Muscle layer of colon (tissue), 2 donors: ENCODE measurements around the gene CCDC88C.

Experiments
- H3K27ac ChIP-seq: one replicate; pipeline ENCODE4 v1.7.0; 2013; ENCODE audit warnings: low read depth, mild to moderate bottlenecking, low read length, moderate library complexity
- H3K27me3 ChIP-seq, 2 donors: one replicate each; pipeline ENCODE4 v1.7.0; 2013; ENCODE audit warnings: low read length in 2 of 2, mild to moderate bottlenecking in 2 of 2; ENCODE audit not compliant: insufficient read depth in 2 of 2, control insufficient read depth in 1 of 2
- H3K36me3 ChIP-seq: one replicate; pipeline ENCODE4 v1.7.0; 2013; ENCODE audit warnings: mild to moderate bottlenecking, low read length; ENCODE audit not compliant: insufficient read depth
- H3K4me1 ChIP-seq: one replicate; pipeline ENCODE4 v1.7.0; 2013; ENCODE audit warnings: mild to moderate bottlenecking, low read length; ENCODE audit not compliant: insufficient read depth
- H3K4me3 ChIP-seq, 2 donors: one replicate each; pipeline ENCODE4 v1.7.0; 2013; ENCODE audit warnings: low read length in 2 of 2, low read depth in 1 of 2, mild to moderate bottlenecking in 1 of 2, moderate library complexity in 1 of 2
- H3K9ac ChIP-seq: one replicate; pipeline ENCODE4 v1.7.0; 2013; ENCODE audit warnings: low read length
- H3K9me3 ChIP-seq: one replicate; pipeline ENCODE4 v1.7.0; 2013; ENCODE audit warnings: mild to moderate bottlenecking, low read length
- donor health status: abdominal sarcoma.
- donor health status: Adenocarcinoma of cecum.

The CCDC88C gene

DNA sequence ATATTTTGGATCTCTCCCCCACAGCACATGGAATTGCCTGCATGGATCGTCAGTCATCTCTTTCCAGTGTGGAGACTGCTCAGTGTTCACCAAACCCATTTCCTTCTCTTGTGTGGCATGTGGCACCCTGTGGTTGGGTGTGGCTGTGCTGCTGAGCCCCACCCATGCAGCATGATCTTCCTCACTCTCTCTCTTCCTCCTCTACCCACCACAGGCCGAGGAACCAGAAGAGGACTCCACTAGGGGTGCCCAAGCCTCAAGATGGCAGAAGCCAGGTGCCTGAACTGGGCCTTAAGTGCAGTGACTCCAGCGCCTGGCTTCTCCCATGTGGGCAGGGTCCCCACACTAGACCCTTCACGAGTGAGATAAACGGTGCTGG is 106.3 kb downstream of the CCDC88C start:
- H3K36me3 ChIP-seq, result no peaks in the 10 kb centered on the region

GRCh38 chr14:91310606-91311283 is 106.9 kb downstream of the CCDC88C start:
- Histone ChIP-seq H3K4me3 (no peak overlapping the region), H3K27me3 (no peaks in the 10 kb centered on the region), H3K36me3 (no peaks in the 10 kb centered on the region), H3K9me3 (no peaks in the 10 kb centered on the region), H3K9ac (no peak overlapping the region), H3K4me1 (no peaks in the 10 kb centered on the region), H3K27ac (no peak overlapping the region)

More for the DNA sequence above, 106.3 kb downstream of the CCDC88C start:
- H3K9me3 ChIP-seq, result no peaks in the 10 kb centered on the region
- no peak overlapping the region for H3K4me3 ChIP-seq
- H3K4me1 ChIP-seq, result no peaks in the 10 kb centered on the region
- H3K27ac ChIP-seq, result no peak overlapping the region
- H3K27me3 ChIP-seq, result no peaks in the 10 kb centered on the region
- no peak overlapping the region for H3K9ac ChIP-seq

DNA sequence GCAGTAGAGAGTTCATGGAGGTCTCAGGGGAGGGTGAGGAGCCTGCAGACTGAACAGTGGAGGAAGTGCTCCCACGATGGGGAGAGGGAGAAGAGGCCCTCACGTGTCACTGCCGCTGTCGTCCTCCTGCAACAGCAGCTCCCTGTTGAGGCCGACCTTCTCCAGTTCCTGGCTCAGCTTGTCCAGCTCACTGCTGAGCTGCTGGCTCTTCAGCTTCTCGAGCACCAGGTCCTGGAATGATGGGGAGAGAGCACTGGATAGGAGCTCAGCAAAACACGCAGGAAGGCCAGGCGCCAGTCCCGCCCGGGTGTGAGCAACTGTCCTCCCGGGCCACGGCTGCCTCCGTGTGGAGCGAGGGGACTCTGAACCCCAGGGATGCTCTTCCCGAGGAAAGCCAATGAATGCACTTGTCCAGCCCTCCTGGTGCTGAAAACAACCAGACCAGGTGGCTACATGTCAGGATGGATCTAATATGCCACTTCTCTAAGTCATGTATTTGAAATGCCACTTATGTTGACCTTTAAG is 107.8 kb downstream of the CCDC88C start:
- Histone ChIP-seq H3K4me3 (no peak overlapping the region), H3K36me3 (no peaks in the 10 kb centered on the region)

GRCh38 chr14:91308337-91308736 is 109.3 kb downstream of the CCDC88C start:
- Histone ChIP-seq H3K9me3 (no peaks in the 10 kb centered on the region), H3K4me1 (no peaks in the 10 kb centered on the region), H3K4me3 (no peak overlapping the region), H3K36me3 (no peaks in the 10 kb centered on the region), H3K27me3 (no peaks in the 10 kb centered on the region), H3K9ac (no peak overlapping the region), H3K27ac (no peak overlapping the region)

More for the DNA sequence above, 107.8 kb downstream of the CCDC88C start:
- Histone ChIP-seq H3K4me1 (no peaks in the 10 kb centered on the region), H3K9me3 (no peaks in the 10 kb centered on the region), H3K9ac (no peak overlapping the region), H3K27ac (no peak overlapping the region), H3K27me3 (no peaks in the 10 kb centered on the region)

GRCh38 chr14:91307652-91308051 is 110.0 kb downstream of the CCDC88C start:
- H3K9ac ChIP-seq, result no peak overlapping the region
- no peaks in the 10 kb centered on the region for H3K27me3 ChIP-seq
- no peak overlapping the region for H3K27ac ChIP-seq
- no peaks in the 10 kb centered on the region for H3K36me3 ChIP-seq
- no peaks in the 10 kb centered on the region for H3K9me3 ChIP-seq
- no peak overlapping the region for H3K4me3 ChIP-seq
- H3K4me1 ChIP-seq, result no peaks in the 10 kb centered on the region

- no peaks in the 10 kb centered on the region for H3K4me1 ChIP-seq
- no peak overlapping the region for H3K4me3 ChIP-seq
- H3K27me3 ChIP-seq, result no peaks in the 10 kb centered on the region
- no peaks in the 10 kb centered on the region for H3K9me3 ChIP-seq
- H3K9ac ChIP-seq, result no peak overlapping the region
- H3K36me3 ChIP-seq, result no peaks in the 10 kb centered on the region
- no peak overlapping the region for H3K27ac ChIP-seq
Measured at GRCh38 chr14:91307046-91307445, 110.6 kb downstream of the CCDC88C start.

- Histone ChIP-seq H3K9me3 (no peaks in the 10 kb centered on the region), H3K36me3 (no peaks in the 10 kb centered on the region), H3K9ac (no peak overlapping the region), H3K4me3 (no peak overlapping the region), H3K4me1 (no peaks in the 10 kb centered on the region), H3K27me3 (no peaks in the 10 kb centered on the region), H3K27ac (no peak overlapping the region)
Measured at GRCh38 chr14:91306547-91306946, 111.1 kb downstream of the CCDC88C start.

- Histone ChIP-seq H3K9me3 (no peaks in the 10 kb centered on the region), H3K4me1 (no peaks in the 10 kb centered on the region), H3K27ac (no peak overlapping the region), H3K4me3 (no peak overlapping the region), H3K27me3 (no peaks in the 10 kb centered on the region), H3K36me3 (no peaks in the 10 kb centered on the region), H3K9ac (no peak overlapping the region)
Measured at GRCh38 chr14:91305650-91306431, 111.8 kb downstream of the CCDC88C start.

- Histone ChIP-seq H3K27ac (no peak overlapping the region), H3K27me3 (no peaks in the 10 kb centered on the region), H3K9me3 (no peaks in the 10 kb centered on the region), H3K9ac (no peak overlapping the region), H3K4me3 (no peak overlapping the region), H3K36me3 (no peaks in the 10 kb centered on the region), H3K4me1 (peaks cover under 1% of the 10 kb centered on the region)
Measured at GRCh38 chr14:91303924-91304229, 113.7 kb downstream of the CCDC88C start.

- Histone ChIP-seq H3K4me1 (peaks cover 5% of the 10 kb centered on the region), H3K4me3 (no peak overlapping the region), H3K9ac (no peak overlapping the region), H3K9me3 (no peaks in the 10 kb centered on the region), H3K36me3 (no peaks in the 10 kb centered on the region), H3K27me3 (no peaks in the 10 kb centered on the region), H3K27ac (no peak overlapping the region)
Measured at GRCh38 chr14:91303091-91303923, 114.3 kb downstream of the CCDC88C start.

GRCh38 chr14:91302391-91302790 is 115.2 kb downstream of the CCDC88C start:
- Histone ChIP-seq H3K27ac (no peak overlapping the region), H3K4me1 (peaks cover 5% of the 10 kb centered on the region), H3K4me3 (no peak overlapping the region), H3K9ac (no peak overlapping the region), H3K27me3 (no peaks in the 10 kb centered on the region), H3K9me3 (no peaks in the 10 kb centered on the region), H3K36me3 (no peaks in the 10 kb centered on the region)
